Suprapubic skin (tissue), 4 donors: ENCODE measurements around the gene SMIM13. TPM values are rescaled to one million over a fixed set of nuclear protein-coding genes. Genes with fewer than 3 reads are reported as not detected.

Experiments
- DNase-seq, 2 donors: peaks; one replicate each; pipeline ENCODE4 v3.0.0-alpha.2; 2019; ENCODE audit warnings: low spot score in 2 of 2
- H3K27ac ChIP-seq: fragments of 200-600 bp; sonication (generic); one replicate; pipeline ENCODE4 v1.5.1; 2019
- H3K27me3 ChIP-seq: fragments of 200-600 bp; sonication (generic); one replicate; pipeline ENCODE4 v1.5.1; 2019
- H3K36me3 ChIP-seq: fragments of 200-600 bp; sonication (generic); one replicate; pipeline ENCODE4 v1.5.1; 2019
- H3K4me1 ChIP-seq: fragments of 200-600 bp; sonication (generic); one replicate; pipeline ENCODE4 v1.5.1; 2019
- H3K4me3 ChIP-seq: fragments of 200-600 bp; sonication (generic); one replicate; pipeline ENCODE4 v1.5.1; 2019; ENCODE audit warnings: mild to moderate bottlenecking
- H3K9me3 ChIP-seq: fragments of 200-600 bp; sonication (generic); one replicate; pipeline ENCODE4 v1.5.1; 2019
- CTCF ChIP-seq, 2 donors: fragments of 200-600 bp in 1 of 2; fragments of 450-650 bp in 1 of 2; sonication (generic) in 1 of 2; IDR thresholded peaks; one replicate each; pipeline ENCODE4 v1.5.1; 2016 to 2019; ENCODE audit warnings: antibody characterized with exemption in 2 of 2, mild to moderate bottlenecking in 1 of 2, moderate library complexity in 1 of 2
- EP300 ChIP-seq: sonication (generic); formaldehyde crosslinking; IDR thresholded peaks from one replicate; pipeline ENCODE4 v1.6.1; 2017; ENCODE audit warnings: antibody characterized with exemption
- POLR2A ChIP-seq, 2 donors: fragments of 450-650 bp; IDR thresholded peaks; one replicate each; pipeline ENCODE4 v1.6.1; 2017; ENCODE audit warnings: antibody characterized with exemption in 2 of 2, mild to moderate bottlenecking in 2 of 2, moderate library complexity in 2 of 2
- POLR2AphosphoS5 ChIP-seq, 3 donors: sonication (generic); formaldehyde crosslinking; IDR thresholded peaks; one replicate each; pipeline ENCODE4 v1.6.1; 2017; ENCODE audit warnings: antibody characterized with exemption in 3 of 3
- WGBS: methylation state at CpG from one replicate; pipeline ENCODE4 v1.1.5; 2018; 5-methylcytosine and 5-hydroxymethylcytosine counted together
- total RNA-seq, 4 donors: library from RNA; depleted of rRNA; stranded (reverse); fragments of >200 nt; gene quantifications; one replicate each; pipeline ENCODE4 v1.1.0, GENCODE V29; 2016

The SMIM13 gene
- total RNA-seq, 4 donors from 2014 or later, result 9.3 to 15.6 (median 10.7) TPM

DNA sequence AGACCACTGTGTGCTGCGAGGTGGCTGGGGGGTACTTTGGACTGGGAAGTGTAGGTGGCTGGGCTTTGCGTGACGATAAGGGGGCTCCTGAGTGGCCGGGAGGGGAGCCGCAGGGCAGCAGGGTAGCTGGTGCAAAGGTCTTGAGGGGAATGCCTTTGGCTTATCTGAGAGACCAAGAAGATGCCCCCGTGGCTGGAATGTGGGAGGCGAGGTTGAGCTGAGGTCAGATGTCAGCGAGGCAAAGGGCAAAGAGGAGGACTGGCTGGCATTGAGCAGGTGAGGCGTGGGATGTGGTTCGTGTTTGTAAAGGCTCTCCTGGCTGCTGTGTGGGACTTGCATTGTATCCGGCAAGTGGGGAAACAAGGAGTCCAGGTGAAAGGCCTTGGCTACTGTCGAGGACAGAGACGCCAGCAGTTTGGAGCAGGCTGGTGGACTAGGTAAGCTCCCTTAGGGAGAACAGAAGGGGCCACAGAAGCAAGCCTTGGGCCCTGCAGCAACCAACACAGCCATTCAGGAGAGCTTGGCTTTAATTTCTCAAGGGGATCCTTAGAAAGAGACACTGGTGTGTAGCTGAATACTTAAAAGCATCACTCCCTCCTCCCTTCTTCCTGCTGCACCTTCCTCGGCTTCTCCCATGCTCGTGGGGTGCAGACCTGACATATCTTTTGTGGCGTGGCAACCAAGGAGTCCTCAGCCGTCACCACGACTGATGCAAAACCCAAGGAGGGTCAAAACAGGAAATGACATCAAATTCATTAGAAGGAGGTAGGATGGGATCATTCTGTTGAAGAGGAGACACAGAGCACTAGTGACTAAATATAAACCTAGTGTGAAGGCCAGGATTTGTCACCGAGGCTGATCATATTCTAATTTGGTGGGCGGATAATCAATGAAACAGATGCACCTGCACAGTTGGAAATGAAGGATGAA is 71.3 kb downstream of the SMIM13 start:
- DNase-seq, result no peak
- no peaks in the 10 kb centered on the region for H3K4me1 ChIP-seq
- WGBS, result 90% methylated on average over 20 of the region's 20 CpGs
- no peak overlapping the region for H3K27ac ChIP-seq
- no peaks in the 10 kb centered on the region for H3K36me3 ChIP-seq
- no peaks in the 10 kb centered on the region for H3K9me3 ChIP-seq
- H3K4me3 ChIP-seq, result no peak overlapping the region
- H3K27me3 ChIP-seq, result no peaks in the 10 kb centered on the region
- no peak for TF ChIP-seq CTCF (IDR thresholded peaks at IDR 0.05)

DNA sequence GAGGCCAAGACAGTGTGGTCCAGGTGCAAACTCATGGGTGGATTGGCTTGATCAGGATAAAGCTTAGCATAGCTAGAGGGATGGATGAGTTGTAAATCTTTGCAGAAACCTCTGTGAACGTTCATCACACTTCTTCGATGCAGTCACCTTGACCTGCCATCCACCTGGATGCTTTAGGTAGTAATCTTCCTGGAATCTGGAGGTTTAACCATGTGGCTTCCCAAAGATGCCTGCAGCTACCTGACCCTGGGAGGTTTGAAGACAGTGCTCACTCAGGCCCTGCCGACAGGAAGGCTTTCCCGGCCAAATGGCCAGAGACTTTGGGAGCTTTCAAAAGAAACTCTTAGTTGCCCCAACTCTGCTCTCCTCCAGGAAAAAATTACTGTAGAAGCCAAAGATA is 73.3 kb downstream of the SMIM13 start:
- H3K4me3 ChIP-seq, result no peak overlapping the region
- H3K36me3 ChIP-seq, result no peaks in the 10 kb centered on the region
- no peaks in the 10 kb centered on the region for H3K9me3 ChIP-seq
- H3K27ac ChIP-seq, result no peak overlapping the region
- TF ChIP-seq POLR2AphosphoS5 (IDR thresholded peaks at IDR 0.05) (no peak), POLR2A (IDR thresholded peaks at IDR 0.05) (no peak), EP300 (no peak), CTCF (IDR thresholded peaks at IDR 0.05) (no peak)
- no peaks in the 10 kb centered on the region for H3K27me3 ChIP-seq
- 38% methylated on average over 4 of the region's 4 CpGs for WGBS
- DNase-seq, result no peak
- no peaks in the 10 kb centered on the region for H3K4me1 ChIP-seq

DNA sequence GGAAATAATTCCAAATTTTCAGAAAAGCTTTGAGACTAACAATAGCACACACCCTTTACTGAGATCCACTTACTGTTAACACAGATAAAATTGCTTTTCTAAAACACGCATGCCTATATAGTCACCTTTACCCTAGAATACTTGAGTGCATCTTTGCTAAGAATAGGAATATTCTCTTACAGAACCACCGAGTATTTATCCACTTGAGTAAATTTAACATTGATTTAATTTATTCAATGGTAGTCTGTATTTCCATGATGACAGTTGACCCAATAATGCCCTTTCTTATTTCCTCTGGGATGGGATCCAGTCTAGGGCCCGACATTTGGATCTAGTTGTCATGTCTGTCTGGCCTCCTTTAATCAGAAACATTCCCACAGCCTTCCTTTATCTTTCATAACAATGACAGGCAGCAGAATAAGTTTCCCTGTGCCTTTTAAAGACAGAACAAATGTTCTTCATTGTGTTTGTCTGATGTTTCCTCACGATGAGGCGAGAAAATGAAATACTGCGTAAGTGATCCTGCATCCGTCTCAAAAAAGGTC is 74.5 kb downstream of the SMIM13 start:
- Histone ChIP-seq H3K9me3 (no peaks in the 10 kb centered on the region), H3K36me3 (no peaks in the 10 kb centered on the region), H3K4me1 (no peaks in the 10 kb centered on the region), H3K4me3 (no peak overlapping the region), H3K27ac (no peak overlapping the region), H3K27me3 (no peaks in the 10 kb centered on the region)
- 60% methylated on average over 7 of the region's 7 CpGs for WGBS
- no peak for TF ChIP-seq POLR2AphosphoS5 (IDR thresholded peaks at IDR 0.05)
- no peak for TF ChIP-seq EP300
- no peak for TF ChIP-seq CTCF (IDR thresholded peaks at IDR 0.05)
- no peak for TF ChIP-seq POLR2A (IDR thresholded peaks at IDR 0.05)
- no peak for DNase-seq

GRCh38 chr6:11171952-11172351 is 78.3 kb downstream of the SMIM13 start:
- WGBS, result 96% methylated on average over 13 of the region's 13 CpGs
- H3K27ac ChIP-seq, result no peak overlapping the region
- H3K4me1 ChIP-seq, result no peaks in the 10 kb centered on the region
- no peaks in the 10 kb centered on the region for H3K27me3 ChIP-seq
- no peaks in the 10 kb centered on the region for H3K36me3 ChIP-seq
- DNase-seq, result no peak
- no peaks in the 10 kb centered on the region for H3K9me3 ChIP-seq
- TF ChIP-seq CTCF (IDR thresholded peaks at IDR 0.05), result no peak
- TF ChIP-seq POLR2AphosphoS5 (IDR thresholded peaks at IDR 0.05), result no peak
- TF ChIP-seq EP300, result no peak
- no peak for TF ChIP-seq POLR2A (IDR thresholded peaks at IDR 0.05)
- H3K4me3 ChIP-seq, result no peak overlapping the region

DNA sequence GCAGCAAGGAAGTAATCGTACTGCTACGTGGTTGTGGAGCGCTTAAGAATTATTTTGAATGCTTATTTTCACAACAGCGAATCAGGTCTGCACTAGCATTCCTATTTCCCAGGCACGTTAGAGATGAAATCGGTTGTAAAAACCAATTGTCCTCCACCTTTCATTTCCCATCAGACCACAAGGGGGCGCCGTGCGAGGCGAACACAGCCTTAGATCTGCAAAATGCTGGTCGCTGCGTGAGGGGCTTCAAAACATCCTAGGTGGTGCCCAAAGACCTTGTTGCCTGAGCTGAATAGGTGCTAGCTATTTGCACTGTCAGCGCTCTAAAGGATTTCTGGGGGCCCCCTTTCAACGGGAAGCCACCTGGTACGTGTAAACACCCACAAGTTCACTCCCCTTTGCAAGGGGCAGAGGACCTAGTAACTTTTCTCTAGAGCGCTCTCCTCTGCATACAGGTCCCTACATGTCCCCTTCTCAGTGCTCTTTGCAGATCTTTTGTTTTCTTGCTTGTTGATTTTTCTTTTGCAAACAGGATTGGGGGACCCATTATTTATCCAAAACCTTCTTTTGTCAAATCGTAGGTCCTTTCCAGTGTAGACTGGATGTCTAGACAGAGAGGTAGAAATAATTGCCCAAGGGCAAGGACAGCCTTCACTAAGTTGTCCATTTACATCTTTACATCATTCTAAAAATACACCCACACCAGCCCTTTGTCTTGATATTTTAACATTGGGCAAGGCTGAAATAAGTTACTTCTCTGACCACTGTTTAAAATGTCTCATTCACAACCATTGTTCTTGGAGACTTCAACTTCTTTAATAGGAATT is 79.1 kb downstream of the SMIM13 start:
- WGBS, result 27% methylated on average over 17 of the region's 17 CpGs
- no peaks in the 10 kb centered on the region for H3K4me1 ChIP-seq

More for the DNA sequence above, 79.1 kb downstream of the SMIM13 start:
- Histone ChIP-seq H3K4me3 (no peak overlapping the region), H3K9me3 (no peaks in the 10 kb centered on the region), H3K27me3 (no peaks in the 10 kb centered on the region), H3K36me3 (no peaks in the 10 kb centered on the region), H3K27ac (no peak overlapping the region)
- TF ChIP-seq CTCF (IDR thresholded peaks at IDR 0.05), result peak; percentile 75 to 83
- TF ChIP-seq EP300, result no peak
- peak in 1 of 2 donors; percentile 74 for DNase-seq
